AG04449 (cell line): ENCODE data around the gene FAM53A.

Source experiments
- CTCF ChIA-PET: fragments of 350-600 bp; formaldehyde crosslinking; extraction: SDS; loops from one replicate; lab custom pipeline; 2021; ENCODE audit warnings: antibody characterized with exemption; lab: Yijun Ruan, JAX
- POLR2A ChIA-PET: fragments of 400-600, 350-600 bp; formaldehyde crosslinking; extraction: SDS; loops from one replicate; lab custom pipeline; 2020; ENCODE audit warnings: antibody characterized with exemption, inconsistent platforms; lab: Yijun Ruan, JAX
- DNase-seq: peaks from one replicate; pipeline ENCODE4 v3.0.0-alpha.2; 2010; ENCODE audit warnings: low read depth, low spot score
- H3K4me3 ChIP-seq: 2 replicates; pipeline ENCODE4 v1.5.1; 2011; ENCODE audit warnings: low read depth, mild to moderate bottlenecking, control low read depth, low read length
- TF ChIP-seq, protein P1 (sequence below): IDR thresholded peaks from one replicate; pipeline ENCODE4 v1.5.1; 2011; ENCODE audit warnings: mild to moderate bottlenecking, moderate library complexity, low read length, control low read depth, inconsistent platforms; ENCODE audit not compliant: insufficient read depth; ENCODE audit errors: missing control alignments

Gene FAM53A

GRCh38 chr4:1612278-1613098, 71.6 kb downstream of the FAM53A start:
- TF ChIP-seq, protein P1, sequence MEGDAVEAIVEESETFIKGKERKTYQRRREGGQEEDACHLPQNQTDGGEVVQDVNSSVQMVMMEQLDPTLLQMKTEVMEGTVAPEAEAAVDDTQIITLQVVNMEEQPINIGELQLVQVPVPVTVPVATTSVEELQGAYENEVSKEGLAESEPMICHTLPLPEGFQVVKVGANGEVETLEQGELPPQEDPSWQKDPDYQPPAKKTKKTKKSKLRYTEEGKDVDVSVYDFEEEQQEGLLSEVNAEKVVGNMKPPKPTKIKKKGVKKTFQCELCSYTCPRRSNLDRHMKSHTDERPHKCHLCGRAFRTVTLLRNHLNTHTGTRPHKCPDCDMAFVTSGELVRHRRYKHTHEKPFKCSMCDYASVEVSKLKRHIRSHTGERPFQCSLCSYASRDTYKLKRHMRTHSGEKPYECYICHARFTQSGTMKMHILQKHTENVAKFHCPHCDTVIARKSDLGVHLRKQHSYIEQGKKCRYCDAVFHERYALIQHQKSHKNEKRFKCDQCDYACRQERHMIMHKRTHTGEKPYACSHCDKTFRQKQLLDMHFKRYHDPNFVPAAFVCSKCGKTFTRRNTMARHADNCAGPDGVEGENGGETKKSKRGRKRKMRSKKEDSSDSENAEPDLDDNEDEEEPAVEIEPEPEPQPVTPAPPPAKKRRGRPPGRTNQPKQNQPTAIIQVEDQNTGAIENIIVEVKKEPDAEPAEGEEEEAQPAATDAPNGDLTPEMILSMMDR: no peak
- DNase-seq: no peak
- ChIA-PET POLR2A (no interaction called here), CTCF (interaction anchor here (2.3 kb wide), 1 partner anchor 17 kb away, joined by 9 read pairs; no protein-coding TSS in a partner anchor)
- no peak overlapping the region for H3K4me3 ChIP-seq

DNA sequence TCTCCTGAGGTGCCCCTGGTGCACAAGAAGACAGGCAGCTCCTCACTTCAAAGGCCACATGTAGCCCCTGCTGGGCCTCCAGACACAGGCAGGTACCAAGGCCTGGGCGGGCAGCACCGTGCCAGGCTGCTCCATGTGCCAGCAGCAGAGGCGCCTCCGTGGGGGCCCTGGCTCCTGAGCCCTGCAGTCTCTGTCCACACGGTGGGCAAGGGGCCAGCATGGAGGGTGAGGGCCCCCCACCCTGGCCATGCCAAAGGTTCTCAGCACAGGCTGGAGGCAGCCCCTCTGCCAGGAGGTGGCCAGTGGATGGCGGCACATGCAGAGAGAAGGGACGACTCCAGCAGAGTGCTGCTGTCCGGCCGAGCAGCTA, 72.6 kb downstream of the FAM53A start:
- H3K4me3 ChIP-seq: no peak overlapping the region
- POLR2A ChIA-PET: no interaction called here
- CTCF ChIA-PET: no interaction called here
- DNase-seq: no peak
- TF ChIP-seq, protein P1: no peak

DNA sequence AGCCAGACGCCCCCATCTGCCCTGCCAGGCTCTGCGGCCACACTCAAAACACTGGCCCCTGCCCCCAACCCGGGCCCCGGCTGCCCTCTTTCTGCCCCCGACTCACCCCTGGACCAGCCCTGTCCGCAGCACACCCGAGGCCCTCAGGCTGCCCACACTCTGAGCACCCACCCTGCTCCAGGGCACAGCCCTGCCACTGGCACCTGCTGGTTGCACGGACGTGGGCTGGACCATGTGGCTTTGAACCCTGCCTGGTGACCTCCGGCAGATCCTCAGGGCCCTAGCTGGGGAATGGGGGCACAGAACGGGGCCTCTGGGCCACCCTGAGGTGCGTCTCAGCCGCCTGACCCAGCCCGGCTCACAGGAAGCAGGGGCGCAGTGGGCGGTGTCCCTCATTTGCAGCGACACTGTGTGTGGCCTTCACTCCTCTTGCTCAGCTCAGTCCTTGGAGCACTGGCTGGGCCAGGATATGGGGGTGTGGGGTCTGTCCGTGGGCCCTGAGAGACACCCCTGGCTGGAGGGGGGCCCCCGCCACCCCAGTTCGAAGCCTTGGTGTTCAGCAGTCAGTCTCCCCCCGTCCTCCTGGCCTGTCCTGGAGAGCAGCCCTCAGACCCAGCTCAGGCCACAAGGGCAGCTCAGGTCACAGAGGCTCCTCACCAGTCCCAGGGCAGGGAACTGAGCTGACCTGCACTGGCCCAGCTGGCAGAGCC, 73.2 kb downstream of the FAM53A start:
- no peak for DNase-seq
- CTCF ChIA-PET: no interaction called here
- no peak overlapping the region for H3K4me3 ChIP-seq
- POLR2A ChIA-PET: no interaction called here
- TF ChIP-seq, protein P1: no peak

GRCh38 chr4:1609901-1610790, 74.0 kb downstream of the FAM53A start:
- no peak for DNase-seq
- TF ChIP-seq, protein P1: no peak
- H3K4me3 ChIP-seq: no peak overlapping the region
- POLR2A ChIA-PET: no interaction called here
- CTCF ChIA-PET: no interaction called here

DNA sequence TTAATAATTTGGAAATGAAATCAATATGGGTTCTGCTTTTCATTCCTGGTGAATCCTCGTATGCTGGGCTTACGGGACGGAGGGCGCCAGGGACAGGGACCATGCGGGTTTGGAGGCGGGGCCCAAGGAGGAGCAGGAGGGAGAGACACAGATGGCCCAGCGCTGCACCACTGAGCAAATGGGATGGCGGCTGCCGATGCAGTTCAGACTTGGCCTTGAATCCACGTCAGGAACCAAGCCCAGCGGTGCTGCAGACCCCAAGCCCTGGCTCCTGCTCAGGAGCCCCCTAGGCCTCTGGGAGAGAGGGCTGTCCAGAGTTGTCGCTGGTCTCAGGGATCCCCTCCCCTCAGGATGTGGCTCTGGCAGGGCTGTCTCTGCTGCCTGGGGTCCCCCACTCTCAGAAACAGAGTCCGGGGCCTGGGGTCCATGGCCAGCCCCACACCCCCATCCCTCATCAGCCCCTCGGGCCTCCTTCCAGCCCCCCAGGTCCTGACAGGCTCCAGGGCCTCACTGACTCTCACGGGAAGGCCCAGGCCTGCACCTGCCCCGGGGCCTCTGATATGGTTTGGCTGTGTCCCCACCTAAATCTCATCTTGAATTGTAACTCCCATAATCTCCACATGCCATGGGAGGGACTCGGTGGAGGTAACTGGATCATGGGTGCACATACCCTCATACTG, 75.2 kb downstream of the FAM53A start:
- H3K4me3 ChIP-seq: no peak overlapping the region
- TF ChIP-seq, protein P1: no peak
- CTCF ChIA-PET: no interaction called here
- DNase-seq: no peak
- POLR2A ChIA-PET: no interaction called here
